GM12878 (cell line): ENCODE results near the gene CEP68. TPM values are rescaled to one million over a fixed set of nuclear protein-coding genes. Genes with fewer than 3 reads are reported as not detected.
A peak's percentile ranks its signal among the peaks of the same experiment; 100 is the strongest.

Experiments used
- ATAC-seq: fragments of 200-7000 bp; cut with Tn5 transposase; 3 replicates; pipeline ENCODE4 v1.9.1; 2020; ENCODE audit warnings: mild to moderate bottlenecking, moderate library complexity
- BruUV-seq: library from RNA; stranded (reverse); fragments of 400-500 nt; replicated peaks from 2 replicates; lab custom pipeline; 2021; lab: Mats Ljungman, UMichigan
- CTCF ChIA-PET: fragments of 300-600 bp; sonication (Branson Sonifier 250); formaldehyde crosslinking; extraction: SDS; loops from one replicate; lab custom pipeline; 2021; ENCODE audit warnings: inconsistent platforms; lab: Yijun Ruan, JAX
- POLR2A ChIA-PET: fragments of 350-600 bp; formaldehyde crosslinking; extraction: SDS; loops from one replicate; lab custom pipeline; 2021; ENCODE audit warnings: inconsistent platforms; lab: Charles Lee
- RAD21 ChIA-PET: fragments of 300-600 bp; sonication (Branson Sonifier 250); formaldehyde crosslinking; loops from one replicate; lab custom pipeline; 2023; ENCODE audit warnings: antibody characterized with exemption; ENCODE audit not compliant: unreplicated experiment; lab: Charles Lee
- SMC1A ChIA-PET: fragments of 300-600 bp; sonication (Branson Sonifier 250); formaldehyde crosslinking; loops from one replicate; lab custom pipeline; 2023; ENCODE audit not compliant: unreplicated experiment, uncharacterized antibody; lab: Charles Lee
- DNase-seq: peaks from one replicate; pipeline ENCODE4 v3.0.0-alpha.2; 2011; ENCODE audit warnings: low read depth, low spot score
- FAIRE-seq: peaks from 3 replicates; lab custom pipeline; 2011; peaks lifted over from hg19 to GRCh38; lab: Jason Lieb, UNC
- H2AFZ ChIP-seq: 2 replicates; pipeline ENCODE4 v1.6.0; 2011; ENCODE audit warnings: low read depth, low read length, control low read depth; ENCODE audit not compliant: control insufficient read depth
- H3K27ac ChIP-seq: 2 replicates; pipeline ENCODE4 v1.5.1; 2011; ENCODE audit warnings: control low read depth; ENCODE audit not compliant: control insufficient read depth, insufficient read depth
- H3K27me3 ChIP-seq, 2 experiments: replicated peaks in 1 of 2; 2 replicates each; pipeline versions ENCODE4 v1.6.0 to v1.6.1; 2011; ENCODE audit warnings: low read length in 1 of 2; ENCODE audit not compliant: control insufficient read depth in 2 of 2, insufficient read depth in 2 of 2
- H3K36me3 ChIP-seq, 2 experiments: 2 replicates each; pipeline ENCODE4 v1.5.1; 2011; ENCODE audit warnings: low read length in 1 of 2; ENCODE audit not compliant: control insufficient read depth in 2 of 2, insufficient read depth in 2 of 2
- H3K4me1 ChIP-seq: 2 replicates; pipeline ENCODE4 v1.6.1; 2011; ENCODE audit warnings: mild to moderate bottlenecking, low read length, moderate library complexity, mixed read lengths; ENCODE audit not compliant: control insufficient read depth, insufficient read depth
- H3K4me2 ChIP-seq: 2 replicates; pipeline ENCODE4 v1.6.0; 2011; ENCODE audit warnings: control low read depth; ENCODE audit not compliant: control insufficient read depth, insufficient read depth
- H3K4me3 ChIP-seq: fragments of 200-600 bp; sonication (generic); 2 replicates; pipeline ENCODE4 v1.5.1; 2016
- H3K79me2 ChIP-seq: 2 replicates; pipeline ENCODE4 v1.6.0; 2011; ENCODE audit warnings: low read length; ENCODE audit not compliant: control insufficient read depth, insufficient read depth
- H3K9ac ChIP-seq: 2 replicates; pipeline ENCODE4 v1.8.0; 2011; ENCODE audit warnings: low read length, control low read depth, mixed read lengths; ENCODE audit not compliant: control insufficient read depth, insufficient read depth
- H3K9me3 ChIP-seq: replicated peaks from 3 replicates; pipeline ENCODE4 v1.5.1; 2011; ENCODE audit warnings: mild to moderate bottlenecking, low read length; ENCODE audit not compliant: control insufficient read depth, insufficient read depth
- H4K20me1 ChIP-seq: 2 replicates; pipeline ENCODE4 v1.6.0; 2011; ENCODE audit not compliant: control insufficient read depth, insufficient read depth
- BCL11A ChIP-seq: IDR thresholded peaks from 2 replicates; pipeline ENCODE4 v1.6.1; 2011; ENCODE audit warnings: low read depth, low read length
- BCL3 ChIP-seq: IDR thresholded peaks from 2 replicates; pipeline ENCODE4 v1.6.1; 2011; ENCODE audit warnings: borderline replicate concordance, low read depth, mild to moderate bottlenecking, moderate library complexity, low read length; ENCODE audit not compliant: insufficient read depth, poor library complexity, severe bottlenecking
- GATAD2B ChIP-seq: fragments of 450-650 bp; conservative IDR thresholded peaks from 2 replicates; pipeline ENCODE4 v1.6.1; 2017; ENCODE audit warnings: low read depth, mild to moderate bottlenecking, moderate library complexity
- MEF2B ChIP-seq: fragments of 450-650 bp; IDR thresholded peaks from 2 replicates; pipeline ENCODE4 v1.6.1; 2018; ENCODE audit warnings: mild to moderate bottlenecking, moderate library complexity; ENCODE audit not compliant: partially characterized antibody, poor library complexity, severe bottlenecking
- MLLT1 ChIP-seq: fragments of 450-650 bp; IDR thresholded peaks from 2 replicates; pipeline ENCODE4 v1.6.1; 2016; ENCODE audit warnings: mild to moderate bottlenecking
- PAX8 ChIP-seq: fragments of 450-650 bp; IDR thresholded peaks from 2 replicates; pipeline ENCODE4 v1.6.1; 2017; ENCODE audit warnings: mild to moderate bottlenecking, moderate library complexity
- POLR2A ChIP-seq: IDR thresholded peaks from 2 replicates; pipeline ENCODE4 v1.6.1; 2011; ENCODE audit warnings: low read depth, mild to moderate bottlenecking, low read length
- RUNX3 ChIP-seq: IDR thresholded peaks from 2 replicates; pipeline ENCODE4 v1.6.1; 2012; ENCODE audit warnings: low read length, inconsistent platforms
- SMC3 ChIP-seq: IDR thresholded peaks from 2 replicates; pipeline ENCODE4 v1.6.1; 2011; ENCODE audit warnings: low read length, improper control_type of control experiment, borderline replicate concordance
- SP1 ChIP-seq: IDR thresholded peaks from one replicate; pipeline ENCODE4 v1.6.1; 2011; ENCODE audit warnings: low read depth, low read length
- STAT3 ChIP-seq: IDR thresholded peaks from 2 replicates; pipeline ENCODE4 v1.6.1; 2011; ENCODE audit warnings: low read depth, low read length, improper control_type of control experiment
- TCF3 ChIP-seq: IDR thresholded peaks from 2 replicates; pipeline ENCODE4 v1.6.1; 2012; ENCODE audit warnings: low read depth, mild to moderate bottlenecking, low read length, borderline replicate concordance; ENCODE audit not compliant: insufficient read depth
- ZBTB40 ChIP-seq: fragments of 450-650 bp; IDR thresholded peaks from 2 replicates; pipeline ENCODE4 v1.6.1; 2016; ENCODE audit warnings: mild to moderate bottlenecking, moderate library complexity, borderline replicate concordance
- ZNF24 ChIP-seq: fragments of 450-650 bp; IDR thresholded peaks from 2 replicates; pipeline ENCODE4 v1.6.1; 2017; ENCODE audit warnings: antibody characterized with exemption, mild to moderate bottlenecking
- WGBS: methylation state at CpG from one replicate; pipeline ENCODE4 v1.1.6; 2016; ENCODE audit warnings: low lambda C conversion rate; ENCODE audit not compliant: insufficient replicate concordance, insufficient coverage; ENCODE audit errors: missing lambda C conversion rate; 5-methylcytosine and 5-hydroxymethylcytosine counted together
- in situ Hi-C: fragments of 300-500 bp; cut with MboI; formaldehyde crosslinking; loops from 9 replicates; pipeline ENCODE4 v1.14.3; 2018; ENCODE audit warnings: mixed read lengths
- intact Hi-C: fragments of 100-400 bp; cut with micrococcal nuclease; formaldehyde crosslinking; loops from one replicate; pipeline ENCODE4 v1.14.2; 2022; ENCODE audit not compliant: unreplicated experiment
- polyA plus RNA-seq, 11 experiments: library from polyadenylated mRNA; depleted of rRNA in 4 of 11; unstranded in 6 of 11; stranded (reverse) in 5 of 11; fragments of >200 nt; fragmentation: Nextera tagmentation in 4 of 11; fragmentation: Illumina TruSeq in 1 of 11; extraction: Ambion mirVana in 4 of 11; extraction: Trizol in 1 of 11; gene quantifications; 1 replicate in 1 of 11; 2 replicates in 10 of 11; pipeline versions ENCODE4 v1.2.1 to v1.2.3, GENCODE V29; 2011 to 2016; ENCODE audit warnings: inconsistent platforms in 2 of 11, missing spikeins in 2 of 11, low read depth in 1 of 11
- total RNA-seq, 4 experiments: library from RNA; depleted of rRNA in 3 of 4; stranded (reverse); fragments of >200 nt in 3 of 4; fragmentation: Illumina TruSeq in 1 of 4; extraction: Trizol in 1 of 4; gene quantifications; 2 replicates each; pipeline versions ENCODE4 v1.2.1 to v1.2.3, GENCODE V29; 2013 to 2021

Gene CEP68
- total and polyA plus RNA-seq, 10 of the 15 experiments (the other 5 are each of a cell fraction or from before 2014, with no cell fraction given): 1.1 to 11.1 (median 7.4) TPM

DNA sequence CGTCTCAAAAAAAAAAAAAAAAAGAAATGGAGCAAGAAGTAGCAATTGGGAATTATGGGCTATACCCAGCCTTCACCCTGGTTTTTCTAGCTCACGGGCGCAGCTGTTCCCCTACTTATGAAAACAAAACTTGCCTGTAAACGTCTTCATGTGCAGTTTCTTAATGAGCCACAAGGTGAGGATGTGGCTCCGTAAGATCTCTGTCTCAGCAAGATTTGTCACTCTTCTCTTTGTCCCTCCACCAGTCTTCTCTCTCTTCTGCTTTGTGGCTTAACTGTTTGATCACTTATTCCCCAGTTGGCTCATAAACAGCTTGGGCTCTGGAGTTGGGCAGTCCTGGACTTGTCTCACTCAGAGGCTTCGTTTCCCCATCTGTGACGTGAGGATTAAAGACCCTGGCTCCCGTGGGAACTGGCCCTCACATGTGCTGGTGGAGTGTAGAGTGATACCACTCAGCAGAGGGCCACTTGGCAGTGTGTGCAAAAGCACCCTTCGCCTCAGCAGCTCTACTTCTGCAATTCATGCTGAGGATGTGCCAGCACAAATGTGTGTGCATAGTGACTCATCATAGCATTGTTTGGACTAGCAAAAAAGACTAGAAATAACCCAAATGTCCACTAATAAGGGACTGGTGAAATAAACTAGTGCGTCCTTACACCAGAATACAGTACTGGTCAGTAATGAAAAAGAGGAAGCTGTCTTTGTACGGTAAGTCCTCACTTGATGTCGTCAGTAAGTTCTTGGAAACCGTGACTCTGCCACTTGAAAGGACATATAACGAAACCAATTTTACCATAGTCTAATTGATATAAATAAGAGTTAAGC is 8.7 kb downstream of the CEP68 start:
- Histone ChIP-seq H3K9me3 (no peaks in the 10 kb centered on the region), H3K36me3 (no peaks in the 10 kb centered on the region; a peak in 2 of 4 replicates), H3K27me3 (no peaks in the 10 kb centered on the region), H2AFZ (peak overlapping the region; percentile 75), H3K4me2 (peak overlapping the region; percentile 72), H3K27ac (peak overlapping the region; percentile 53; the same call in 1 of the 2 replicates), H4K20me1 (no peaks in the 10 kb centered on the region), H3K4me1 (peaks cover 12% of the 10 kb centered on the region), H3K9ac (no peak overlapping the region), H3K79me2 (no peaks in the 10 kb centered on the region; the same call in 1 of the 2 replicates), H3K4me3 (peak overlapping the region; percentile 35; the same call in 1 of the 2 replicates)
- DNase-seq (peak; percentile 86), FAIRE-seq (peak; percentile 92), ATAC-seq (peak; percentile 89)
- in situ Hi-C loops: loop anchor here (10.0 kb wide), 1 partner anchor 100 kb away; no protein-coding TSS in a partner anchor
- intact Hi-C loops: loop anchor here (1.0 to 10.0 kb wide), 6 partner anchors 66 to 508 kb away; partner anchors contain the start of genes RAB1A and SPRED2
- ChIA-PET POLR2A (interaction anchor here (0.5 to 1.9 kb wide), 13 partner anchors 10 to 438 kb away, joined by 3 to 14 read pairs (median 4); partner anchors contain the start of genes ACTR2, CEP68 and RAB1A), SMC1A (interaction anchor here (0.5 to 3.0 kb wide), 58 partner anchors 9 to 651 kb away, joined by 3 to 56 read pairs (median 3); partner anchors contain the start of genes CEP68 and RAB1A), CTCF (interaction anchor here (0.6 to 5.7 kb wide), 73 partner anchors 7 to 1373 kb away, joined by 3 to 117 read pairs (median 5); partner anchors contain the start of genes CEP68 and RAB1A), RAD21 (interaction anchor here (0.6 to 2.6 kb wide), 45 partner anchors 9 to 734 kb away, joined by 3 to 58 read pairs (median 4); partner anchors contain the start of genes ACTR2, CEP68 and RAB1A)
- 6% methylated on average over 13 of the region's 14 CpGs for WGBS
- no TSS peak for BruUV-seq
- TF ChIP-seq ZBTB40 (no peak), GATAD2B (peak; percentile 43), PAX8 (no peak), POLR2A (0 out of 2 replicates have a peak, but pooled peaks have one; percentile 29), STAT3 (0 out of 2 replicates have a peak, but pooled peaks have one; percentile 23), BCL3 (peak; percentile 43), TCF3 (0 out of 2 replicates have a peak, but pooled peaks have one; percentile 48), BCL11A (peak; percentile 21; the same call in 1 of the 2 replicates), RUNX3 (peak; percentile 56), MEF2B (peak; percentile 80), ZNF24 (peak; percentile 62; the same call in 1 of the 2 replicates), SMC3 (peak; percentile 87), SP1 (no peak), MLLT1 (0 out of 2 replicates have a peak, but pooled peaks have one; percentile 74)
